Stimulated activated CD4-positive, alpha-beta T cell treated with anti-CD3 and anti-CD28 coated beads, TNF-alpha, amount 100 ng/mL, for 1 hour (primary cell): ENCODE results near the gene NRG2.

Experiments
- DNase-seq, 3 donors: peaks; one replicate each; pipeline ENCODE4 v3.0.0-alpha.2; 2020; ENCODE audit warnings: low read depth in 3 of 3, low spot score in 1 of 3

Gene NRG2

GRCh38 chr5:139862803-139863202, 180.3 kb downstream of the NRG2 start:
- no peak for DNase-seq

DNA sequence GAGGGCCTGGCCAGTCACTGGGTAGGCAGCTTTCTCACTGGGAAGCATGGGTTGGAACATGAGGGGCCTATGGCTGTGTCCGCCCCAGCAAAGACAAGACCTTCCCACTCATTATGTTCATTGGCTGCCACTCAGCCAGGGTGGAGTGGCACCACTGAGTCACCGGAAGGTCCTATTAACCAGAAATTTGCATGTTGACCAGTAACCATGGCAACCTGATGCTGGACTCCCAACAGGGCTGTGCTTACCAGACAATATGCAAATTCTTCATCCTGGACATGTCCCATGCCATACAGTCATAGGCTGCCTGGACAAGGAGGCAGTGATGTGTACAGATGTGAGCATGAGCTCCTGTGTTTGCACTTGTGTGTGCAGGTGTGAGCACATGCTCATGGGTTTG, 180.8 kb downstream of the NRG2 start:
- no peak for DNase-seq

GRCh38 chr5:139861889-139862207, 181.3 kb downstream of the NRG2 start:
- no peak for DNase-seq

DNA sequence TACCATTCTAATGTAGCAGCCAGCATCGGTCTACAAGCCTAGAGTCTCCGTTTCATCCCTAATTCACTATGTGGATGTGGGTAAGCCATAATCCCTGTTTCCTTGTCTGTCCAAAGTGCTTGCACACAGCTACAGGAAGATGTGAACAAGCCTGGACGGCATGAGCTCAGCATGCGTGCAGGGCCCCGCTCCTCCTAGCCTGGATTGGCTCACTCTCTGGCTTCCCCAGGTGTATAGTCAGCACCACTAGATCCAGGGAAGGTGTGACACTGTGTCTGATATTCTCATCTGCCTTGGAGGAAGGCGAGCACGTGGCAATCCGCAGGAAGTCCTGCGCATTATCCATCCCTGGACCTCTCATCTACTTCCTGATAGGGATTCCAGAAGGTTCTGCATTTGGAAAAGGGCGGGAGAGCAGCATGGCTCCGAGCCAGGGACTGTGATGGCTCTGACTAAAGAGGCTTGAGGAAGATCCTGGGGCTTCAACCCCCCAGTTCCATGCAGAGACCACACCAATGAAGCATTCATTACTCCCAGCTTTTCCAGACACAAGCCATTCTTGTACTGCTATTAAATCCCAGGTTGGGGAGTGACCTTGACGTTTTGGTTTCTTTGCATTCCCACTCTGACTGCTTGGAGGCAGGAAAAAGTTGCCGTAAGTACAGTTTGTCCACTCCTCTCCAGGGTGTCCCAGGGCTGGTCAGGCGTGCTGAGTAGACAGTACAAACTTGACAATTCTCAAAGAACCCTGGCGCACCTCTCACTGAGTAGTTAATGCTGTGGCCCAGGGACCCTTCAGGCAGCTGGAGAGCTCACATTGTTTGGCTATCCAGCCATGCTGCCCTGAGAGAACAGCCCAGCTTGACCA, 181.8 kb downstream of the NRG2 start:
- DNase-seq, result no peak

DNA sequence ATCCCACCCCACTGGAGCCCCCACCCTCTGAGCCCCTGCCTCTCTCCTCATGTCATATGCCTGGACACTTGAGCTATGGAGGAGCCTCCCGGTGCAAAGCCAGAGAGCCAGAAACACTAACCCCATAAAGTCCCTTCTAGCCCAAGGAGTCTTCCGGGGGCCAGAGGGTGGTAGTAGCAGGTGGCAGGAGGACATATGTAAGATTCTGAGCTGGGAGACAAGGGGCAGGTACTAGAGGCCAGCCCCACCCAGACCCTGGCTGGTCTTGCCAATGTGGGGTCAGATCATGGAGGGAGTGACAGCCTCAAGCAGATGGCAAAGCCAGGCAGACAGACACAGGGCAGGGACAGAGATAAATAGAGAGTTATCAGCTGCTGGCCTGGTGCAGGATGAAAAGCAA, 184.1 kb downstream of the NRG2 start:
- DNase-seq, result no peak

GRCh38 chr5:139856714-139857113, 186.4 kb downstream of the NRG2 start:
- no peak for DNase-seq

DNA sequence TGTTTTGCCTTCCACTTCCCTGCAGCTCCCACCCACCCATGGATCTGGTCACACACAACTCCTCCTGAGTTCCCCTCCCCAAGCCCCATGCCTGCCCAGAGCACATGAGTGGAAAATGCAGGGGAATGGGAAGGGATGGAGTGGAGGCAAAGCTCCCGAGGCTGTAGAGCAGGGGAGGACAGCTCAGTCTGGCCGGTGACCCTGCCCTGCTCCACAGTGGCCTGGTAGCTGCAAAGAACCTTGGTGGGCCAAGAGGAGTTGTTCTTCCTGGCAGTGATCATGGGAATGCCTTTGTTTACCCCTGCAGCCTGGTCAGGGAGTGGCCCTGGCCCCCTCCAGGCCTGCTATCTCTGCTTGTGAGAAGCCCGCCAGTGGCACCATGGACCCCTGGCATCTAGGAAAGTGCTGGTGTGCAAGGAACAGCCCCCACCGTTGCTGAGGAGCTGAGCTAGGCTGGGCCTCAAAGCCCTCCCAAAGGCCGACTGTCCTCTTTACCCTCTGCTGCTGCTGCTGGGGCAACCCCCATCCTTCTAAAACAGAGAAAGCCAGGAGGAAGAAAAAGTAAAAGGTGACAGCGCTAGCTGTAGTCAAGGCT, 187.1 kb downstream of the NRG2 start:
- no peak for DNase-seq

- DNase-seq, result no peak
Measured at GRCh38 chr5:139855451-139855850, 187.6 kb downstream of the NRG2 start.

DNA sequence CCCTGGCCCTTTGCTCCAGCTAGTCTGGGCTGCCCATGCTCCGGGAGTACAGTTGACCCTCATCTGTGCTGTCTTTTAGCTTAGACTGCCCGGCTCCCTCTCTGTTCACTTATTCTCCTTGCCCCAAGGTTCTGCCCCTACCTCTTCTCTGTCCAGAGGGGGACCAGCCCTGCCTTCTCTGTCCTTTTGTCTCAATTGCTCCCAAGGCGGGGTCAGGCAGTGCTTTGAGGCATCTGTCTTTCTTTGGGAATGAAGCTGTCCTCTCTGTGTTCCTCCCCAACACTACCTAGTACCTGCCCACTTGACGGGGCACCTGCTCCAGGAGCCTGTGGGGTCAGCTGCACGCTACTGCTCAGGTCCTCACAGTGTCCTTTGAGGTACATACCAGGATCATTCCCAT, 188.1 kb downstream of the NRG2 start:
- DNase-seq, result no peak

DNA sequence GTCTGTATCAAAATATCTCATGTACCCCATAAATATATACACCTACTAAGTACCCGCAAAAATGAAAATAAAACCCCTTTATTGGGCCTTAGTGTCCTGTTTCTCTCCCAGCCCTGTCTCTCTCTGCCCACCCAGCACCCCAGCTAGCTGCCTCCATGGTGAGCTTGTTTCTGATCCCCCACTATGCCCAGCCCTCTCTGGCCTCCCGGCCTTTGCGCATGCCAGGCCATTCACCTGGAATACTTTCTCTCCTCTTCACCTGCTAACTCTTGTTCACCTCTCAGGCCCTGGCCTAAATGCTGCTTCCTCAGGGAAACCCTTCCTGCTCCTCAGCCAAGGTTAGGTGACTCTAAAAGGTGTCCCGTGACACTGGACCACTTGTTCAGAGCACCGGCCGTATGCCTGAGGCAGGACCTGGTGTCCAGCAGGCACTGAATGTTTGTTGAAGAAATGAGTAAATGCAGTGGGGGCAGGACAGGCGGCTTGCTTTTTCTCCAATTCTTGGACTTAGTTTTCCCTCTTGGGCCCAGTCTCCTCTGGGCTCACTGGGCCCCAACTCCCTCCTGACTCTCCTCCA, 189.0 kb downstream of the NRG2 start:
- DNase-seq, result no peak

- no peak for DNase-seq
Measured at GRCh38 chr5:139852696-139853095, 190.4 kb downstream of the NRG2 start.

DNA sequence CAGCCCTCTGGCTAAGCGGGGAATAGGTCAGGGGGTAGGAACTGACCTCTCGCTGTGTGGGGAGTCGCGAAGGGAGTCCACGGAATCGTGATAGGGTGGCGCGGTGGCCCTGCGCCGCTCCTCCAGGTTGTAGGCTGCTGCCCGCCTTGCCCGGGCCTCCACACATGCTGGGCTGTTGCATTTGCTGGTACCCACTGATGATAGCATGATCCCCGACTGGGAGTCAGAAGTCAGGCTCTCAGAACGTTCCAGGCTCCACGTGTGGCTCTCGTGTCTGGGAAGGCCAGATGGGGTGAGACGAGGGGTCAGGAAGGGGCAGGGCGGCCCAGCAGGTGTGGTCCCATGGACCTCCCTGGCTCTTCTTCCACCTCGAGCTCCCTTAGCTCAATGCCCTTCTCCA, 191.5 kb downstream of the NRG2 start:
- no peak for DNase-seq

DNA sequence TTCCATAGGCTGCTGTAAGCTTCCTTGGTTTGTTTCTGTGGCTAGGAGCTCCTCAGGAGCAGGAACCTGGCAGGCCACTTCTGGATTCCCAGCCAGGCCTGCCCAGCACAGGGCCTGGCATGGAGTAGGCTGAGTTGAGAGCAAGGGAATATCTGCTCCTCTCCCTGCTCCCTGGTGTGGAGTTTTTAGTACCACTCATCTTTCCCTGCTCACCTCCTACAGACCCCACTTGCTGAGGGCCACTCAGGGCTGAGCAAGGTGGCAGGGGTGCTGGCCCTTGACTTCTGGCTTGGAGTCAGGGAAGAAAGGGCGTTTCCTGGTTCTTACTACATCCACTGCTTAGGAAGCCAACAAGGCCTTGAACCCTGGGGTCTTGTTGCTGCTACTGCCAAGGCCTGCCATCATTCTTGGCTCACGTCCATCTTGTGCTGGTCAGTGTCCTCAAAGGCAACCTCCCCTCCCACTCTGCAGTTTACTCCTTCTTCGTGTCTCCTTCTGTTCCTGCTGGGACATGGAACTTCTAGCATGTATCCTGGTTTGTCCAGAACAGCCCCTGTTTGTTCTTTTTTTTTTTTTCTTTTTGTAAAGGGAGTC, 192.6 kb downstream of the NRG2 start:
- DNase-seq, result no peak

GRCh38 chr5:139849942-139850341, 193.2 kb downstream of the NRG2 start:
- DNase-seq, result no peak

DNA sequence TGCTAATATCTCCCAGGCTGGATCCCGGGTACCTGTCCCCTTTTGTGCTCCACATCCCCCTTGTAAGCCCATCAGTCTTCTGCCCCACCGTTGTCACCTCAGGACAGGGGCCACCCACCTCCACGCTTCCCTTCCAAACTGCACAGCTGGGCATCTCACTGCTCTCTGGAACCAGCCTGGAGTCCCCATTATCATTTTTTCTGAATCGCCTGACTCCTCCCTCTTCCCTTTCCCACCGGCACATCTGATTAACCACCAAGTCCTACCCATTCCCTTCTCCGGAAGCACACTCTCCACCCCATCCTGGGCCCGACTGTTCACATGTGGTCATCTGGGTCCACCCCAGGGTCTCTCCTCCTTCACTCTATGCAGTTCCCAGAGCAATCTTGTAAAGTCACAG, 193.6 kb downstream of the NRG2 start:
- DNase-seq, result no peak

- no peak for DNase-seq
Measured at GRCh38 chr5:139848508-139849100, 194.5 kb downstream of the NRG2 start.

DNA sequence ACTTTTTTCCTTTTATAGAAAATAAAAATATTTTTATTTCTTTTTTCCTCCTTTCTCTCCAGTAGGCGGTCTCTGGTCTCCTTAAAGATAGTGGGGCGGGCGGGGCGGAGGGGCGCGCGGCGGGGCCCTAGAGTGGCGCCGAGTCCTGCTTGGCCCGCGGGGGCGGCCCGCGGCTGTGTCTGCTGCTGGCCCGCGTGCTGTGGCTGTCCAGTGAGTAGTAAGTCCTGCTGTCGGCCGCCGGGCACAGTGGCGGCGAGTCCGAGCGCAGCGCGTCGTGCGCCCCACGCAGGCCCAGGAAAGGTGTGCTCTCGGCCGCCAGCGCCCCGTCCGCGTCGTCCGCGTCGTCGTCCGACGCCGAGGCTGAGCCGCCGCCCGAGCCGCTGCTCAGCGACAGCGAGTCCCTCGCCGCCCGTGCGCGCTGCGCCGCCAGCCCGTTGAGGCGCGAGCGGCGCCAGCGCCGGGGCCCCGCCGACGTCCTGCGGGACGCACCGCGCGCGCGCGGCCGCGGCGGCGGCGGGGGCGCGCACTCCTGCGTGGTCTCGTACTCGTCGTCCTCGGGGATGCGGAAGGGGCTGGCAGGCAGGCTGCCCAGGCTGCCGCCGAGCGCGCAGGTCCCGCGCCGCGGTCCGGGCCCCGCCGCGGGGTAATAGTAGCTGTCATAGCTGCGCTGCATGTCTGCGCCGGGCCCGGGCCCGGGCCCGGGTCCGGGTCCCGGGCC, 195.2 kb downstream of the NRG2 start:
- DNase-seq, result peak; percentile 32 to 72 (median 61)

DNA sequence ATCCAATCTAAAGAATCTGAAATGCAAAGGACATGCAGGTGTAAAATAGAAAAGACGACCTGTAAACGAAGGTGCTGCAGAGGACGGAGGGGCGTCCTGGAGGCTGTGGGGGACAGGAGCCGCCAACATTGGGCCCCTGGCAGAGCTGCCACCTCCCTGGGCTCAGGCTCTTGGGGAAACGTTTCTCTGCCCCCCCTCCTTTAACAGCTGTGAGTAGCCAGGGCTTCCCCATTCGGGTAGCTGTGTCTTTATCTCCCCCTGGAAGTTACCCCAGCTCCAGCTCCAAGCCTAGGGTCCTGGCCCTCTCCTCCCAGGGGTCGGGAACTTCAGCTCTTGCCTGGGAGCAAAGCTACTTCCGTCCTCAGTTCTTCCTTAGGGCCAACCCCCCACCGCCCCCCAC, 196.0 kb downstream of the NRG2 start:
- no peak for DNase-seq

DNA sequence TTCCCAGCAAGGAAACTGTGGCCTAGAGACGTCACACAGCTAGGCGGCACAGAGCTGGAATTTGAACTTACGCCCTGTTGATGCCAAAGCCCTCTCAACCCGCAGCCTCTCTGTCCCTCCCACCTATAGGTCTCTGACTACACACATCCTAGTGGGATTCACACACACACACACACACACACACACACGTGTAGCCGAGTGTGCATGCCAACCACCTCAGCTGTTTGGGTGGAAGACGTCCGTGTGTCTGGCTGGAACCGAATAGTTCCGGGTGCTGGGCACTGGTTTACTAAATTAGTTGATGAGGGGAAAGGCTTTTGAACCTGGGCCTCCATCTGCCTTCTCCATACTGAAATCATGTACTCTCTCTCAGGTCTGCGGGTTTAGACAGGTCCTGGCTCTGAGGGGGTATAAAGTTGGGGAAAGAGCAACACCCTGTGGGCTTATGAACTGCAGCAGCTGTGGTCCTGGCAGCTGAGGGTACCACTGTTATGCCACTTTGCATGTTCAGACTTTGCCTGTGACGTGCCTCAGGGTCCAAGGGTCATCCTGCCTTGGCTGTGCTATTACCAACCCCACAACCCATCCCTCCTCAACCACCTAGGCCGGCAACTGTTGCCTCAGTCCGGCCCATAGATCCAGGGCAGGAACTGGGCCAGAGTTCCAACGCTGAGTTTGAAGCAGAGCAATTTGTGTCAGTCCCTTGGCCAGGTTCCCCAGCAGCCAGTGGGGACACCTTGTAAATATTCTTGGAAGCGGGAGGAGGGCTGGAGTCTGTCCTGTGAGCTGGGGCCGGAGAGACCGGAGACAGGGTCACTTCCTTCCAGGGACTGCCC, 197.0 kb downstream of the NRG2 start:
- no peak for DNase-seq

- peak; percentile 25 to 59 (median 30) for DNase-seq
Measured at GRCh38 chr5:139844472-139845145, 198.5 kb downstream of the NRG2 start.
